Adrenal gland (tissue), 5 donors: ENCODE data around the gene CRACR2A.

ENCODE experiments used
- POLR2A ChIP-seq, 2 donors: fragments of 450-650 bp; IDR thresholded peaks; one replicate each; pipeline ENCODE4 v1.6.1; 2017; ENCODE audit warnings: antibody characterized with exemption in 2 of 2, mild to moderate bottlenecking in 2 of 2, moderate library complexity in 1 of 2
- TF ChIP-seq, protein P1 (sequence below), 6 experiments: fragments of 450-650 bp in 4 of 6; fragments of 200-600 bp in 2 of 6; sonication (generic) in 1 of 6; IDR thresholded peaks; 1 replicate in 5 of 6; 2 replicates in 1 of 6; pipeline versions ENCODE4 v1.5.1 to v1.8.0; 2016 to 2021; ENCODE audit warnings: antibody characterized with exemption in 6 of 6, mild to moderate bottlenecking in 2 of 6, moderate library complexity in 1 of 6
- donor health status: DM: no; HTN: no; CAD: no.

DNA sequence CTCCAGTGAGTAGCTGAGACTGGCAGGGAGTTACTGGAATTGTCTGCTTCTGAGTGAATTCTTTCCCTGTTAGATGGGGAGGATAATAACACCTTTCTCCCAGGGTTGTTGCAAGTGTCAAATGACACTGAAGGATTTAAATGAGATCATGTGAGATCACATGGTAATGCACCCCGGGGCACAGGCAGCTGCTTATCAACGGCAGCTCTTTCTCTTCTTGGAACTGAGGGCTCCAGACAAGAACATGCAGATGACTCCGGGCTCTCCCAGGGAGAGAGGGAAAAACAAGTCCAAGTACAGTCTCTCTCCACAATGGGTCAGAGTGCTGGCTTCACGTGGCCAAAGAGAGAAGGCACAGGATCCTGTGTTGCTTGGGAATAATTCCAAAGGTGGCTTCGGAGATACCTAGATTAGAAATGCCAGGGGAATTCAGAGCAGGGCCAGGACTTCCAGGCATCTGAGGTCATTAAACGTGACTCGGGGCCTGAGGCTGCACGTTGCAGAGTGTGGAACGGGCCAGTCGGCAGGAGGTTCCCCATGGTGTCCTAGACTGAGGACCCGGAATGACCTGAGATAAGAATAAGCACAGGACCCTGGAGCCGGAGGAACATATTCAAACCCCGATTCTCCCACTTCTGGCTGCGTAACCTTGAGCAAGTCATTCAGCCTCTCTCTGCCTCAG is 152.7 kb downstream of the CRACR2A start:
- TF ChIP-seq, protein P1, sequence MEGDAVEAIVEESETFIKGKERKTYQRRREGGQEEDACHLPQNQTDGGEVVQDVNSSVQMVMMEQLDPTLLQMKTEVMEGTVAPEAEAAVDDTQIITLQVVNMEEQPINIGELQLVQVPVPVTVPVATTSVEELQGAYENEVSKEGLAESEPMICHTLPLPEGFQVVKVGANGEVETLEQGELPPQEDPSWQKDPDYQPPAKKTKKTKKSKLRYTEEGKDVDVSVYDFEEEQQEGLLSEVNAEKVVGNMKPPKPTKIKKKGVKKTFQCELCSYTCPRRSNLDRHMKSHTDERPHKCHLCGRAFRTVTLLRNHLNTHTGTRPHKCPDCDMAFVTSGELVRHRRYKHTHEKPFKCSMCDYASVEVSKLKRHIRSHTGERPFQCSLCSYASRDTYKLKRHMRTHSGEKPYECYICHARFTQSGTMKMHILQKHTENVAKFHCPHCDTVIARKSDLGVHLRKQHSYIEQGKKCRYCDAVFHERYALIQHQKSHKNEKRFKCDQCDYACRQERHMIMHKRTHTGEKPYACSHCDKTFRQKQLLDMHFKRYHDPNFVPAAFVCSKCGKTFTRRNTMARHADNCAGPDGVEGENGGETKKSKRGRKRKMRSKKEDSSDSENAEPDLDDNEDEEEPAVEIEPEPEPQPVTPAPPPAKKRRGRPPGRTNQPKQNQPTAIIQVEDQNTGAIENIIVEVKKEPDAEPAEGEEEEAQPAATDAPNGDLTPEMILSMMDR (IDR thresholded peaks at IDR 0.05): no peak
- no peak for TF ChIP-seq POLR2A (IDR thresholded peaks at IDR 0.05)
